ENCODE data around the gene PRELID2.
"Not testable (repeated sequence)": the region's sequence is repeated elsewhere in the genome, so short reads cannot be mapped to it uniquely, and the experiment has no call there.

PRELID2 gene

GRCh38 chr5:145838276-145838675 is 3.1 kb upstream of the PRELID2 start:
- DNase-seq (ENCODE audit: low spot score), result no peak

- not testable (repeated sequence) for DNase-seq (ENCODE audit: low spot score)
Observed at GRCh38 chr5:145836241-145836640, 1.1 kb upstream of the PRELID2 start.

GRCh38 chr5:145835848-145836239 is 702 bp upstream of the PRELID2 start:
- DNase-seq (ENCODE audit: low spot score), result no peak

GRCh38 chr5:145834554-145834916 is 607 bp downstream of the PRELID2 start:
- DNase-seq (ENCODE audit: low spot score), result no peak

GRCh38 chr5:145833631-145834200 is 1.4 kb downstream of the PRELID2 start:
- DNase-seq (ENCODE audit: low spot score), result no peak

GRCh38 chr5:145830594-145830993 is 4.5 kb downstream of the PRELID2 start:
- DNase-seq (ENCODE audit: low spot score), result no peak

- DNase-seq (ENCODE audit: low spot score), result no peak
Observed at GRCh38 chr5:145829708-145830361, 5.3 kb downstream of the PRELID2 start.

GRCh38 chr5:145826895-145827674 is 8.1 kb downstream of the PRELID2 start:
- DNase-seq (ENCODE audit: low spot score), result peak; percentile 19

- DNase-seq (ENCODE audit: low spot score), result peak; percentile 69
Observed at GRCh38 chr5:145825751-145826180, 9.4 kb downstream of the PRELID2 start.

- no peak for DNase-seq (ENCODE audit: low spot score)
Observed at GRCh38 chr5:145824040-145824439, 11.1 kb downstream of the PRELID2 start.

GRCh38 chr5:145818604-145819003 is 16.5 kb downstream of the PRELID2 start:
- no peak for DNase-seq (ENCODE audit: low spot score)

- no peak for DNase-seq (ENCODE audit: low spot score)
Observed at GRCh38 chr5:145812877-145813276, 22.3 kb downstream of the PRELID2 start.

GRCh38 chr5:145811834-145812625 is 23.1 kb downstream of the PRELID2 start:
- DNase-seq (ENCODE audit: low spot score), result no peak

- DNase-seq (ENCODE audit: low spot score), result no peak
Observed at GRCh38 chr5:145806923-145807322, 28.2 kb downstream of the PRELID2 start.

- no peak for DNase-seq (ENCODE audit: low spot score)
Observed at GRCh38 chr5:145805819-145806218, 29.3 kb downstream of the PRELID2 start.

- no peak for DNase-seq (ENCODE audit: low spot score)
Observed at GRCh38 chr5:145804701-145805100, 30.4 kb downstream of the PRELID2 start.

GRCh38 chr5:145803112-145804004 is 31.8 kb downstream of the PRELID2 start:
- DNase-seq (ENCODE audit: low spot score), result no peak

GRCh38 chr5:145801195-145801594 is 33.9 kb downstream of the PRELID2 start:
- DNase-seq (ENCODE audit: low spot score), result no peak

GRCh38 chr5:145800181-145800580 is 35.0 kb downstream of the PRELID2 start:
- DNase-seq (ENCODE audit: low spot score), result no peak

- not testable (repeated sequence) for DNase-seq (ENCODE audit: low spot score)
Observed at GRCh38 chr5:145798503-145798902, 36.6 kb downstream of the PRELID2 start.

- DNase-seq (ENCODE audit: low spot score), result no peak
Observed at GRCh38 chr5:145797336-145797735, 37.8 kb downstream of the PRELID2 start.

Data from hematopoietic multipotent progenitor cell treated with erythropoietin and hydrocortisone succinate and interleukin-3 and kit ligand, for 17 days (in vitro differentiated cells).